T-helper 1 cell treated with Interleukin-12 subunit alpha and Interleukin-12 subunit beta and Interleukin-4 antibody, amounts not matched to agents 30 μg/mL and 1 μg/mL, for 36 hours (primary cell): ENCODE data around the gene PCDHGA12.
"Not testable (repeated sequence)": the region's sequence is repeated elsewhere in the genome, so short reads cannot be mapped to it uniquely, and the experiment has no call there.

Source experiments
- H3K27ac Mint-ChIP-seq: one replicate; pipeline ENCODE4 v1.8.0; 2021; ENCODE audit warnings: mild to moderate bottlenecking, mixed read lengths
- H3K27me3 Mint-ChIP-seq: one replicate; pipeline ENCODE4 v1.8.0; 2021; ENCODE audit warnings: low read depth, mixed read lengths
- H3K36me3 Mint-ChIP-seq: one replicate; pipeline ENCODE4 v1.8.0; 2021; ENCODE audit warnings: low read depth, mixed read lengths
- H3K4me1 Mint-ChIP-seq: one replicate; pipeline ENCODE4 v1.8.0; 2021; ENCODE audit warnings: low read depth, mixed read lengths
- H3K4me3 Mint-ChIP-seq: one replicate; pipeline ENCODE4 v1.8.0; 2021; ENCODE audit warnings: mild to moderate bottlenecking, moderate library complexity, mixed read lengths
- H3K9me3 Mint-ChIP-seq: one replicate; pipeline ENCODE4 v1.8.0; 2021; ENCODE audit warnings: mixed read lengths

The PCDHGA12 gene

GRCh38 chr5:141398608-141399007 is 31.7 kb upstream of the PCDHGA12 start:
- Mint-ChIP-seq H3K4me3 (no peak overlapping the region), H3K4me1 (no peaks in the 10 kb centered on the region), H3K9me3 (peaks cover 23% of the 10 kb centered on the region), H3K27ac (no peak overlapping the region), H3K36me3 (peaks cover 3% of the 10 kb centered on the region), H3K27me3 (peaks cover 42% of the 10 kb centered on the region)

- Mint-ChIP-seq H3K27ac (no peak overlapping the region), H3K4me3 (no peak overlapping the region), H3K27me3 (peaks cover 39% of the 10 kb centered on the region), H3K9me3 (peaks cover 16% of the 10 kb centered on the region), H3K36me3 (peaks cover 3% of the 10 kb centered on the region), H3K4me1 (no peaks in the 10 kb centered on the region)
These were observed 30.6 kb upstream of the PCDHGA12 start for GRCh38 chr5:141399555-141400258.

- Mint-ChIP-seq H3K4me3 (no peak within 1 kb of the TSS), H3K27me3 (peaks cover 43% of the 10 kb centered on the region), H3K27ac (no peak within 1 kb of the TSS), H3K4me1 (no peaks in the 10 kb centered on the region), H3K9me3 (peaks cover 15% of the 10 kb centered on the region), H3K36me3 (peaks cover 3% of the 10 kb centered on the region)
These were observed 27.6 kb upstream of the PCDHGA12 start, which contains the start of gene PCDHGA9 for GRCh38 chr5:141402553-141403243. PCDHGA9 (plus strand) TSS chr5:141402778; CDS start chr5:141402953, 175 bp downstream.

- peaks cover 2% of the 10 kb centered on the region for H3K4me1 Mint-ChIP-seq
- H3K4me3 Mint-ChIP-seq = no peak overlapping the region
- H3K36me3 Mint-ChIP-seq = peaks cover 5% of the 10 kb centered on the region
- H3K9me3 Mint-ChIP-seq = peaks cover 18% of the 10 kb centered on the region
- no peak overlapping the region for H3K27ac Mint-ChIP-seq
- H3K27me3 Mint-ChIP-seq = peaks cover 49% of the 10 kb centered on the region
These were observed 26.9 kb upstream of the PCDHGA12 start for GRCh38 chr5:141403387-141403786.

- Mint-ChIP-seq H3K27me3 (peaks cover 43% of the 10 kb centered on the region), H3K9me3 (peaks cover 21% of the 10 kb centered on the region), H3K36me3 (peaks cover 13% of the 10 kb centered on the region), H3K4me3 (peak within 1 kb of the TSS; percentile 73)
- H3K4me1 Mint-ChIP-seq, H3K27ac Mint-ChIP-seq: not testable (repeated sequence)
These were observed 22.4 kb upstream of the PCDHGA12 start, which contains the start of gene PCDHGB6 for GRCh38 chr5:141407790-141408505. PCDHGB6 (plus strand) TSS chr5:141408021; CDS start chr5:141408203, 182 bp downstream.

- peaks cover 52% of the 10 kb centered on the region for H3K27me3 Mint-ChIP-seq
- H3K36me3 Mint-ChIP-seq = peaks cover 15% of the 10 kb centered on the region
- H3K27ac Mint-ChIP-seq = peak overlapping the region; percentile 52
- peaks cover 26% of the 10 kb centered on the region for H3K9me3 Mint-ChIP-seq
- H3K4me3 Mint-ChIP-seq = no peak overlapping the region
- H3K4me1 Mint-ChIP-seq = peaks cover 16% of the 10 kb centered on the region
These were observed 20.6 kb upstream of the PCDHGA12 start for GRCh38 chr5:141409598-141410306.

- Mint-ChIP-seq H3K9me3 (peaks cover 21% of the 10 kb centered on the region), H3K27me3 (peaks cover 62% of the 10 kb centered on the region), H3K4me1 (peaks cover 16% of the 10 kb centered on the region), H3K36me3 (peaks cover 15% of the 10 kb centered on the region), H3K27ac (no peak overlapping the region), H3K4me3 (no peak overlapping the region)
These were observed 18.7 kb upstream of the PCDHGA12 start for GRCh38 chr5:141411575-141411974.

GRCh38 chr5:141412854-141413539 is 17.3 kb upstream of the PCDHGA12 start, which contains the start of gene PCDHGA10:
PCDHGA10 (plus strand) TSS chr5:141412987; CDS start chr5:141413176, 189 bp downstream.
- H3K4me1 Mint-ChIP-seq = peaks cover 20% of the 10 kb centered on the region
- H3K27ac Mint-ChIP-seq = peak within 1 kb of the TSS; percentile 4
- H3K4me3 Mint-ChIP-seq = peak within 1 kb of the TSS; percentile 82
- peaks cover 15% of the 10 kb centered on the region for H3K36me3 Mint-ChIP-seq
- H3K27me3 Mint-ChIP-seq = peaks cover 67% of the 10 kb centered on the region
- peaks cover 24% of the 10 kb centered on the region for H3K9me3 Mint-ChIP-seq

- peaks cover 13% of the 10 kb centered on the region for H3K36me3 Mint-ChIP-seq
- H3K4me1 Mint-ChIP-seq = peaks cover 17% of the 10 kb centered on the region
- peaks cover 67% of the 10 kb centered on the region for H3K27me3 Mint-ChIP-seq
- peaks cover 26% of the 10 kb centered on the region for H3K9me3 Mint-ChIP-seq
- peak overlapping the region; percentile 4 for H3K27ac Mint-ChIP-seq
- H3K4me3 Mint-ChIP-seq = peak overlapping the region; percentile 82
These were observed 16.7 kb upstream of the PCDHGA12 start for GRCh38 chr5:141413540-141414069.

GRCh38 chr5:141414548-141415274 is 15.6 kb upstream of the PCDHGA12 start:
- peaks cover 14% of the 10 kb centered on the region for H3K4me1 Mint-ChIP-seq
- peak overlapping the region; percentile 7 for H3K4me3 Mint-ChIP-seq
- H3K27me3 Mint-ChIP-seq = peaks cover 65% of the 10 kb centered on the region
- H3K9me3 Mint-ChIP-seq = peaks cover 23% of the 10 kb centered on the region
- H3K27ac Mint-ChIP-seq = peak overlapping the region; percentile 13
- not testable (repeated sequence) for H3K36me3 Mint-ChIP-seq

- Mint-ChIP-seq H3K9me3 (peaks cover 24% of the 10 kb centered on the region), H3K4me3 (peak overlapping the region; percentile 14)
These were observed 15.1 kb upstream of the PCDHGA12 start for GRCh38 chr5:141415275-141415618.

GRCh38 chr5:141417494-141418172 is 12.7 kb upstream of the PCDHGA12 start, which contains the start of gene PCDHGB7:
PCDHGB7 (plus strand) TSS chr5:141417677; CDS start chr5:141417860, 183 bp downstream.
- Mint-ChIP-seq H3K9me3 (peaks cover 30% of the 10 kb centered on the region), H3K27me3 (peaks cover 82% of the 10 kb centered on the region), H3K27ac (peak within 1 kb of the TSS; percentile 53), H3K4me1 (peaks cover 19% of the 10 kb centered on the region), H3K4me3 (peak within 1 kb of the TSS; percentile 71)
- not testable (repeated sequence) for H3K36me3 Mint-ChIP-seq

More at GRCh38 chr5:141415275-141415618, 15.1 kb upstream of the PCDHGA12 start:
- Mint-ChIP-seq H3K27me3 (peaks cover 66% of the 10 kb centered on the region), H3K4me1 (peaks cover 14% of the 10 kb centered on the region)
- not testable (repeated sequence) for H3K27ac Mint-ChIP-seq, H3K36me3 Mint-ChIP-seq
